Activated T-helper 2 cell treated with anti-CD3 and anti-CD28 coated beads, Interferon-gamma antibody, Interleukin-2, Interleukin-4, amounts not matched to agents 10 μg/mL and 5 μg/mL and 100 μg/mL, durations not matched to agents 14 hours and 24 hours and 36 hours (primary cell): ENCODE measurements around the gene VGLL4. TPM values are rescaled to one million over a fixed set of nuclear protein-coding genes. Genes with fewer than 3 reads are reported as not detected.

ENCODE experiments used
- DNase-seq: peaks from one replicate; pipeline ENCODE4 v3.0.0; 2021; ENCODE audit warnings: low spot score
- H3K27ac Mint-ChIP-seq: one replicate; pipeline ENCODE4 v1.8.0; 2021; ENCODE audit warnings: mixed read lengths
- H3K27me3 Mint-ChIP-seq: one replicate; pipeline ENCODE4 v1.8.0; 2021; ENCODE audit warnings: low read depth, mixed read lengths
- H3K36me3 Mint-ChIP-seq: one replicate; pipeline ENCODE4 v1.8.0; 2021; ENCODE audit warnings: low read depth, mixed read lengths
- H3K4me1 Mint-ChIP-seq: one replicate; pipeline ENCODE4 v1.8.0; 2021; ENCODE audit warnings: low read depth, mixed read lengths
- H3K4me3 Mint-ChIP-seq: one replicate; pipeline ENCODE4 v1.8.0; 2021; ENCODE audit warnings: low read depth, mild to moderate bottlenecking, moderate library complexity, mixed read lengths
- H3K9me3 Mint-ChIP-seq: one replicate; pipeline ENCODE4 v1.8.0; 2021; ENCODE audit warnings: mixed read lengths
- intact Hi-C: fragments of 100-400 bp; cut with micrococcal nuclease; formaldehyde crosslinking; loops from one replicate; pipeline ENCODE4 v1.15.1; 2023
- total RNA-seq: library from RNA; stranded (reverse); gene quantifications from 2 replicates; pipeline ENCODE4 v1.2.3, GENCODE V29; 2022

VGLL4 gene
- total RNA-seq, 1 donor from 2014 or later = 66.6 TPM

DNA sequence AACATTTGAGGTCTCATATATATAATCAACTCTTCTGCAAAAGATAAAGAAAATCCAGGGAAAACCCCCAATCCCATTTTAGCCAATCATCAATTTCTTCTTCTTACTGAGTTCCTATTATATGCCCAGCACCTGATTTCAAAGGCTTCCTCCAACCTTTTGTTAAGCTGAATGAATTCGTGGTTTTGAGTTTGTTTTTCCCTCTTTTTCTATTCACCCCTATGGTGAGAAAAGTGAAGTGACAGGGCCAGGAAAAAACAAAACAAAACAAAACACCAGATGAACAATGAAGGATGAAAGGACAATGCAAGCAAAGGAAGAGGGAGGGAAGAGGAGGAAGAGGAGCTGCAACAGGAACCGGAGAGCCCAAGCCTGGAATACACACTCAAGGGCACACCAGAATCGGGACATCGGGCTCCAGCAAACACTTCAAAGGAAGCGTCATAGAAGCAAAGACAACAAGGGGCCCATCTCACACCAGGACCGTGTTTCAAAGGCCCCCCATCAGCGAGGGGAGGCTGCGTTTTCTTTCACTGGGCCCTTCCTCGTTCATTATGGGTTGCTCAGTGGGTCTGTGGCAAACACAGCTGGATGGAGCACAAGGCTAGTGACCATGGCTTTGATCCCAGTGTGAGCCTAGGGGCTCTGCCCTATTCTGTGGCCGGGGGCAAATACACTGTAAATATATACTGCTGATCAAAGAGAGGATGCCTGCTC lies 50.2 kb downstream of the VGLL4 start:
- intact Hi-C loops = no loop called here
- no peaks in the 10 kb centered on the region for H3K27me3 Mint-ChIP-seq
- H3K36me3 Mint-ChIP-seq = peaks cover 59% of the 10 kb centered on the region
- no peak for DNase-seq
- H3K4me3 Mint-ChIP-seq = no peak overlapping the region
- peaks cover 34% of the 10 kb centered on the region for H3K4me1 Mint-ChIP-seq
- peaks cover 28% of the 10 kb centered on the region for H3K9me3 Mint-ChIP-seq
- no peak overlapping the region for H3K27ac Mint-ChIP-seq

GRCh38 chr3:11592445-11593298 lies 51.0 kb downstream of the VGLL4 start:
- Mint-ChIP-seq H3K4me3 (no peak overlapping the region), H3K27me3 (no peaks in the 10 kb centered on the region), H3K27ac (no peak overlapping the region), H3K4me1 (peaks cover 42% of the 10 kb centered on the region), H3K36me3 (peaks cover 58% of the 10 kb centered on the region), H3K9me3 (peaks cover 20% of the 10 kb centered on the region)
- DNase-seq = no peak
- intact Hi-C loops = no loop called here

- peak overlapping the region; percentile 14 for H3K27ac Mint-ChIP-seq
- intact Hi-C loops = no loop called here
- no peak for DNase-seq
- H3K4me1 Mint-ChIP-seq = peaks cover 42% of the 10 kb centered on the region
- no peaks in the 10 kb centered on the region for H3K27me3 Mint-ChIP-seq
- H3K9me3 Mint-ChIP-seq = peaks cover 10% of the 10 kb centered on the region
- no peak overlapping the region for H3K4me3 Mint-ChIP-seq
- peaks cover 54% of the 10 kb centered on the region for H3K36me3 Mint-ChIP-seq
These were observed 52.1 kb downstream of the VGLL4 start for GRCh38 chr3:11591391-11592282.

DNA sequence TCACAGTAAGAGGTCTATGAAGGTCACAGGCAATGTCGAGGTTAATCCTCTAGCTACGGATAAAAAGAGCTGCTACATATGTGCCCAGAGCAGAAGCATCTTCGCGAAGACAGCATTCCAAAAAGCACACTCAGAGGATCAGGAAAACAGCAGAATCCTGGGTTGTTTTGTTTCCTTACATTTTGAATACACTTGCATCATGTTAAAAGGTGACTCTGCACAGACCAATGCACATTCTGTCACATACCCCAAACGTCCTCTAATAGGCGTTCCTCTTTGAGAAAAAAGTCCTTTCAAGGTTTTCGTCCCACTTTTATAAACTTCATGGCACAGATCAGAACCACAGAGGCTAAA lies 52.7 kb downstream of the VGLL4 start:
- no peak overlapping the region for H3K27ac Mint-ChIP-seq
- intact Hi-C loops = no loop called here
- no peak overlapping the region for H3K4me3 Mint-ChIP-seq
- DNase-seq = no peak
- H3K36me3 Mint-ChIP-seq = peaks cover 55% of the 10 kb centered on the region
- H3K9me3 Mint-ChIP-seq = peaks cover 6% of the 10 kb centered on the region
- H3K4me1 Mint-ChIP-seq = peaks cover 41% of the 10 kb centered on the region
- no peaks in the 10 kb centered on the region for H3K27me3 Mint-ChIP-seq

- H3K4me3 Mint-ChIP-seq = no peak overlapping the region
- DNase-seq = no peak
- intact Hi-C loops = loop anchor here (5.0 kb wide), 1 partner anchor 33 kb away; no protein-coding TSS in a partner anchor
These were observed 54.0 kb downstream of the VGLL4 start for GRCh38 chr3:11589706-11590105.

GRCh38 chr3:11588755-11589154 lies 55.0 kb downstream of the VGLL4 start:
- Mint-ChIP-seq H3K36me3 (peaks cover 50% of the 10 kb centered on the region), H3K4me3 (no peak overlapping the region), H3K4me1 (peaks cover 41% of the 10 kb centered on the region), H3K27me3 (no peaks in the 10 kb centered on the region), H3K27ac (peak overlapping the region; percentile 74), H3K9me3 (no peaks in the 10 kb centered on the region)
- intact Hi-C loops = loop anchor here (5.0 kb wide), 1 partner anchor 34 kb away; no protein-coding TSS in a partner anchor
- DNase-seq = no peak

More at GRCh38 chr3:11589706-11590105, 54.0 kb downstream of the VGLL4 start:
- Mint-ChIP-seq H3K9me3 (no peaks in the 10 kb centered on the region), H3K36me3 (peaks cover 53% of the 10 kb centered on the region), H3K4me1 (peaks cover 41% of the 10 kb centered on the region), H3K27ac (no peak overlapping the region), H3K27me3 (no peaks in the 10 kb centered on the region)

DNA sequence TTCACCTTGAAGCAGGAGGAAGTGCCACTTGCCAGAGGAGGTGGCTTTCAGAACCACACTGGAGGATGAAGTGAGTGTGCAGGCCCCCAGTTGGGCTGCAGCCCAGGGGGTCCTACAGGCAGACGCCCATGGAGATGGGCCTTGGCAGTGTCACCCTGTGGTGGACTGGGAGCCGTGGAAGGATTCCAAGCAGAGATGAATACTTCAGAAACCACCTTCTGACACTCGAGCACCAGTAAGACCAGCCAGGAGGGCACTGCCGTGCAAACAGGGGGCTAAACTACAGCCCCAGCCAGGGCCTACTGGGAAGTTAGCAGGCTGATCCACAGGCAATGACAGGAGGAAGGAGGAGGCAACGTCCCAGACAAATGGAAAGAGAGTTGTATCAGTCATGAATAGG lies 55.4 kb downstream of the VGLL4 start:
- Mint-ChIP-seq H3K4me3 (no peak overlapping the region), H3K27ac (peak overlapping the region; percentile 74), H3K27me3 (no peaks in the 10 kb centered on the region), H3K9me3 (no peaks in the 10 kb centered on the region), H3K36me3 (peaks cover 48% of the 10 kb centered on the region), H3K4me1 (peaks cover 42% of the 10 kb centered on the region)
- DNase-seq = no peak
- intact Hi-C loops = loop anchor here (5.0 kb wide), 1 partner anchor 34 kb away; no protein-coding TSS in a partner anchor

GRCh38 chr3:11587766-11588165 lies 55.9 kb downstream of the VGLL4 start:
- H3K9me3 Mint-ChIP-seq = no peaks in the 10 kb centered on the region
- peaks cover 44% of the 10 kb centered on the region for H3K4me1 Mint-ChIP-seq
- peak overlapping the region; percentile 74 for H3K27ac Mint-ChIP-seq
- no peak for DNase-seq
- no peak overlapping the region for H3K4me3 Mint-ChIP-seq
- intact Hi-C loops = loop anchor here (5.0 kb wide), 1 partner anchor 35 kb away; no protein-coding TSS in a partner anchor
- peaks cover 44% of the 10 kb centered on the region for H3K36me3 Mint-ChIP-seq
- no peaks in the 10 kb centered on the region for H3K27me3 Mint-ChIP-seq

DNA sequence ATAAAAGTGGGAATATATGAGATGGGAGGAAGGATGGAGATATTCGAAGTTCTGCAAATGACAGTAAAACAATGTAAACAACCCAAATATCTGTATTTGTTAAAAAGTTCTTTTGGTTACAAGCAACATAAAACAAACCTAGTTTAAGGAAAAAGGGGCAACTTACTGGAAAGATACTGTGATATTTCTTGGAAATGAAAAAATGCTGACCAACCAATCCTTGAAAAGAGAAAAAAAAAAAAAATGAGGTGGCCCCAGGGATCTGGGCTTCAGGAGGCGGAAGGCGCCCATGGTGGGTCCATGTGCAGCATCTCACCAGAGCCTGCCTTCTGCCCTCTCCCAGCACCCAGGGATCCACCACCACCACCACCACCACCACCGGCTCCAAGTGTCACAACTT lies 59.1 kb downstream of the VGLL4 start:
- DNase-seq = no peak
- Mint-ChIP-seq H3K9me3 (no peaks in the 10 kb centered on the region), H3K27me3 (no peaks in the 10 kb centered on the region), H3K4me3 (no peak overlapping the region), H3K36me3 (peaks cover 58% of the 10 kb centered on the region), H3K4me1 (peaks cover 51% of the 10 kb centered on the region), H3K27ac (no peak overlapping the region)
- intact Hi-C loops = loop anchor here (5.0 kb wide), 1 partner anchor 58 kb away; the partner anchor contains the start of gene VGLL4

GRCh38 chr3:11583638-11584046 lies 60.1 kb downstream of the VGLL4 start:
- Mint-ChIP-seq H3K9me3 (no peaks in the 10 kb centered on the region), H3K36me3 (peaks cover 52% of the 10 kb centered on the region), H3K27ac (no peak overlapping the region), H3K4me1 (peaks cover 45% of the 10 kb centered on the region), H3K4me3 (no peak overlapping the region), H3K27me3 (no peaks in the 10 kb centered on the region)
- DNase-seq = no peak
- intact Hi-C loops = loop anchor here (5.0 kb wide), 1 partner anchor 59 kb away; the partner anchor contains the start of gene VGLL4

- intact Hi-C loops = loop anchor here (5.0 kb wide), 1 partner anchor 59 kb away; the partner anchor contains the start of gene VGLL4
- Mint-ChIP-seq H3K27me3 (no peaks in the 10 kb centered on the region), H3K4me3 (no peak overlapping the region), H3K4me1 (peaks cover 41% of the 10 kb centered on the region), H3K36me3 (peaks cover 48% of the 10 kb centered on the region), H3K9me3 (no peaks in the 10 kb centered on the region), H3K27ac (no peak overlapping the region)
- DNase-seq = no peak
These were observed 60.5 kb downstream of the VGLL4 start for GRCh38 chr3:11583235-11583634.
